Natural killer cell (primary cell): ENCODE results near the gene UBL5. TPM values are rescaled to one million over a fixed set of nuclear protein-coding genes. Genes with fewer than 3 reads are reported as not detected.

Experiments
- ATAC-seq, 3 donors: fragments of 150-1000 bp in 2 of 3; fragments of 200-7000 bp in 1 of 3; cut with Tn5 transposase; 1 replicate in 1 of 3; 2 replicates in 2 of 3; pipeline ENCODE4 v1.10.0; 2021; ENCODE audit warnings: mild to moderate bottlenecking in 2 of 3, moderate library complexity in 2 of 3
- DNase-seq, 2 donors: peaks; one replicate each; pipeline versions ENCODE4 v3.0.0 to v3.0.0-alpha.2; 2013 to 2021; ENCODE audit warnings: mixed read lengths in 1 of 2
- H3K27ac ChIP-seq: one replicate; pipeline ENCODE4 v1.5.1; 2013; ENCODE audit warnings: mild to moderate bottlenecking, low read length
- H3K27me3 ChIP-seq: one replicate; pipeline ENCODE4 v1.6.1; 2013; ENCODE audit warnings: low read length; ENCODE audit not compliant: control insufficient read depth, insufficient read depth
- H3K36me3 ChIP-seq: one replicate; pipeline ENCODE4 v1.6.1; 2013; ENCODE audit warnings: low read length; ENCODE audit not compliant: control insufficient read depth, insufficient read depth
- H3K4me1 ChIP-seq: one replicate; pipeline ENCODE4 v1.6.1; 2013; ENCODE audit warnings: low read length; ENCODE audit not compliant: control insufficient read depth, insufficient read depth
- H3K4me3 ChIP-seq: one replicate; pipeline ENCODE4 v1.5.1; 2013; ENCODE audit warnings: low read length
- H3K9me3 ChIP-seq: one replicate; pipeline ENCODE4 v1.6.1; 2013; ENCODE audit warnings: low read length; ENCODE audit not compliant: control insufficient read depth, insufficient read depth
- H3K27ac Mint-ChIP-seq, 2 donors: one replicate each; pipeline ENCODE4 v1.8.0; 2022; ENCODE audit warnings: mild to moderate bottlenecking in 2 of 2, mixed read lengths in 2 of 2, moderate library complexity in 1 of 2
- H3K27me3 Mint-ChIP-seq, 2 donors: one replicate each; pipeline ENCODE4 v1.8.0; 2022; ENCODE audit warnings: low read depth in 2 of 2, mixed read lengths in 2 of 2
- H3K36me3 Mint-ChIP-seq: one replicate; pipeline ENCODE4 v1.8.0; 2022; ENCODE audit warnings: mixed read lengths
- H3K4me1 Mint-ChIP-seq, 2 donors: one replicate each; pipeline ENCODE4 v1.8.0; 2022; ENCODE audit warnings: mixed read lengths in 2 of 2
- H3K4me3 Mint-ChIP-seq: one replicate; pipeline ENCODE4 v1.8.0; 2022; ENCODE audit warnings: mild to moderate bottlenecking, moderate library complexity, mixed read lengths
- H3K9me3 Mint-ChIP-seq, 2 donors: one replicate each; pipeline ENCODE4 v1.8.0; 2022; ENCODE audit warnings: mixed read lengths in 2 of 2
- CTCF ChIP-seq: fragments of 200-600 bp; IDR thresholded peaks from one replicate; pipeline ENCODE4 v1.8.0; 2022; ENCODE audit warnings: antibody characterized with exemption
- WGBS: methylation state at CpG from one replicate; pipeline ENCODE4 v1.1.7; 2013; ENCODE audit warnings: missing lambda C conversion rate; ENCODE audit not compliant: insufficient coverage; 5-methylcytosine and 5-hydroxymethylcytosine counted together
- intact Hi-C: fragments of 100-400 bp; cut with micrococcal nuclease; formaldehyde crosslinking; loops from one replicate; pipeline ENCODE4 v1.14.2; 2022
- total RNA-seq, 4 donors: library from RNA; stranded (reverse); fragments of 120-200 nt in 1 of 4; gene quantifications; one replicate each; pipeline versions ENCODE4 v1.2.3 to v1.2.4, GENCODE V29; 2013 to 2022

UBL5 gene
- total RNA-seq, 3 donors from 2014 or later (not counting 1 experiment from before 2014, with no cell fraction given), result 193 to 239 (median 194) TPM

DNA sequence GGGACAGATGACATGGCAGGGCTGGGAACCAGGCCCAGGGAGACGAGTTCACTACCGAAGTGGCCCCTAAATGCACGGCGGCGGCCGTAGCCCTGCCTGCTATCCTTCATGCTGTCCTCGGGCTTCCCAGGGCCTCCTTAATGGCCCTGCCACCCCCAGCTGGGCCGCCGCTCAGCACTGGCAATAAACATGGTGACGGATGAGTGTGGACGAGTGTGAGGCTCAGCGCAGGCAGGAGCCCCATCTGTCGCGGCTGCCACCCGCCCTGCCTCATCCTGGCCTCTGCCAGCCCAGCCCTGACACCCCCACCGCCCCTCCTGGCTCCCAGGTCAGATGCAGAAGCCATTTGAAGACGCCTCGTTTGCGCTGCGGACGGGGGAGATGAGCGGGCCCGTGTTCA is 21.0 kb downstream of the UBL5 start:
- Histone ChIP-seq H3K4me1 (peaks cover 10% of the 10 kb centered on the region), H3K36me3 (peaks cover 45% of the 10 kb centered on the region), H3K27ac (no peak overlapping the region), H3K9me3 (peaks cover 1% of the 10 kb centered on the region), H3K4me3 (no peak overlapping the region), H3K27me3 (no peaks in the 10 kb centered on the region)
- H3K36me3 Mint-ChIP-seq, result peaks cover 5% of the 10 kb centered on the region
- H3K9me3 Mint-ChIP-seq, result no peaks in the 10 kb centered on the region
- 94% methylated on average over 23 of the region's 23 CpGs for WGBS
- H3K27ac Mint-ChIP-seq, result peak overlapping the region in 1 of 2 donors; percentile 47
- H3K4me1 Mint-ChIP-seq, result peaks cover 18 to 29% of the 10 kb centered on the region in 2 donors
- H3K27me3 Mint-ChIP-seq, result no peaks in the 10 kb centered on the region
- TF ChIP-seq CTCF, result no peak
- DNase-seq (no peak), ATAC-seq (no peak)
- no peak overlapping the region for H3K4me3 Mint-ChIP-seq
- intact Hi-C loops, result no loop called here

- Mint-ChIP-seq H3K4me1 (peaks cover 15 to 35% of the 10 kb centered on the region in 2 donors), H3K27me3 (no peaks in the 10 kb centered on the region), H3K9me3 (no peaks in the 10 kb centered on the region), H3K4me3 (no peak overlapping the region), H3K27ac (no peak overlapping the region), H3K36me3 (peaks cover 5% of the 10 kb centered on the region)
- Histone ChIP-seq H3K36me3 (peaks cover 34% of the 10 kb centered on the region), H3K4me1 (peaks cover 10% of the 10 kb centered on the region), H3K4me3 (no peak overlapping the region), H3K27me3 (no peaks in the 10 kb centered on the region), H3K27ac (no peak overlapping the region), H3K9me3 (no peaks in the 10 kb centered on the region)
- TF ChIP-seq CTCF, result no peak
- DNase-seq (no peak), ATAC-seq (no peak)
- intact Hi-C loops, result no loop called here
- WGBS, result 85% methylated on average over 7 of the region's 7 CpGs
Observed at GRCh38 chr19:9849791-9850190, 22.1 kb downstream of the UBL5 start.

GRCh38 chr19:9850235-9850959 is 22.7 kb downstream of the UBL5 start:
- ATAC-seq, result no peak
- Mint-ChIP-seq H3K36me3 (peaks cover 2% of the 10 kb centered on the region), H3K4me3 (no peak overlapping the region), H3K27ac (no peak overlapping the region), H3K9me3 (no peaks in the 10 kb centered on the region), H3K4me1 (peaks cover 9 to 35% of the 10 kb centered on the region in 2 donors), H3K27me3 (no peaks in the 10 kb centered on the region)
- H3K36me3 ChIP-seq, result peaks cover 31% of the 10 kb centered on the region
- no peaks in the 10 kb centered on the region for H3K27me3 ChIP-seq
- peaks cover 10% of the 10 kb centered on the region for H3K4me1 ChIP-seq
- intact Hi-C loops, result no loop called here
- H3K9me3 ChIP-seq, result no peaks in the 10 kb centered on the region
- no peak overlapping the region for H3K27ac ChIP-seq
- WGBS, result 90% methylated on average over 17 of the region's 19 CpGs
- TF ChIP-seq CTCF, result no peak
- no peak for DNase-seq
- no peak overlapping the region for H3K4me3 ChIP-seq
